ENCODE measurements around the gene SFTPA1.
"Not testable (repeated sequence)": the region's sequence is repeated elsewhere in the genome, so short reads cannot be mapped to it uniquely, and the experiment has no call there.

SFTPA1 gene

DNA sequence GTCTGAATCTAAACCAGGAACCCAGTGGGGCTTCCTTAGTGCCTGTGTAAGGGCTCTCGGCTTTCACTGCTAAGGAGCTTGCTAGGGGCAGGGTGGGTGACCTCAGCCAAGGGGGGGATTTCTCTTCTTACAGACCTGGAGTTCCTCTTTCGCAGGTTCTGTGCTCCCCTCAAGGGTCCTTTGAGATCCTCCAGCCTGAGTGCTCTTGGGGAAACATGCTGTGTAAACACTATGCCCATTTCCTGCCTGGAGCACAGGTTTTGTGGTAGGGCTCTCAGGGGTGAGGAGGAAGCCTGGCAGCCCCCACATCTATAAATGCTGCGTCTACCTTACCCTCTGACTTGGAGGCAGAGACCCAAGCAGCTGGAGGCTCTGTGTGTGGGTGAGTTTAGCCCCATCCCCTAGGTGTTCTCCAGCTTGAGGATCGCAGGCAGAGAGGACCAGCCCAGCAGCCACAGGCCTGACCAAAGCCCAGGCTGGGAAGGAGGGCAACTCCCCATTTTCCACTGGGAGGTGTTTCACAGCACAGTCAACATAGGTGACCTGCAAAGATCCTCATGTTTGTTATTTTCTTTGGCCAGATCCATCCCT, at the start of gene SFTPA1:
Gene SFTPA1, plus strand, starts transcription at position 339 of the 591 bp plus-strand sequence. CDS start 887 bp downstream, outside the sequence.
- Histone ChIP-seq H3K27ac (ENCODE audit: low read length) (no peak within 1 kb of the TSS), H3K4me3 (ENCODE audit: low read depth in 1 of 2, low read length in 2 of 2) (no peak within 1 kb of the TSS), H3K36me3 (ENCODE audit: control insufficient read depth in 1 of 2, insufficient read depth in 2 of 2, low read length in 2 of 2) (no peaks in the 10 kb centered on the region), H3K27me3 (ENCODE audit: low read depth, low read length) (no peaks in the 10 kb centered on the region), H3K4me1 (ENCODE audit: control insufficient read depth in 1 of 2, insufficient read depth in 2 of 2, low read length in 2 of 2) (no peaks in the 10 kb centered on the region), H3K9me3 (ENCODE audit: control insufficient read depth in 1 of 2, low read length in 2 of 2) (no peaks in the 10 kb centered on the region)

DNA sequence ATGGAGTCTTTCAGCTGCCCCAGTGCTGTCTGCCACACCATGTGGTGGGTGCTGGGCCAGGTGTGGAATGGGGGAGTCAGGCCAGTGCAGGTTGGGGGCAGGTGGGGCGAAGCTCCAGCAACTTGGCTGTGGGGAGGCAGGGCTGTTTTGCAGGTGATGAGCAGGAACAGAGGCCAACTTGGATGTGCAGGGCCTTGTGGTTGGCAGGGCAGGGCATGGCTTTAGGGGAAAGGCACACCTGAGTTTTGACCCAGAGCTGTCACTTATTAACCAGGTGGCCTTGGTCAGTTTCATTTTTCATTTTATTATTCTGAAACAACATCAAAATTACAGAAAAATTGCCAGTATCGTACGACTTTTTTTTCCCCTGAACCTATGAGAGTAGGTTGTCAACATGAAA, 49.5 kb upstream of the SFTPA1 start:
- no peaks in the 10 kb centered on the region for H3K36me3 ChIP-seq (ENCODE audit: control insufficient read depth in 1 of 2, insufficient read depth in 2 of 2, low read length in 2 of 2)
- H3K9me3 ChIP-seq (ENCODE audit: control insufficient read depth in 1 of 2, low read length in 2 of 2) = no peaks in the 10 kb centered on the region
- no peak overlapping the region for H3K27ac ChIP-seq (ENCODE audit: low read length)
- H3K27me3 ChIP-seq (ENCODE audit: low read depth, low read length) = no peaks in the 10 kb centered on the region
- no peak overlapping the region for H3K4me3 ChIP-seq (ENCODE audit: low read depth in 1 of 2, low read length in 2 of 2)
- peaks cover 0 to 6% of the 10 kb centered on the region in 2 donors for H3K4me1 ChIP-seq (ENCODE audit: control insufficient read depth in 1 of 2, insufficient read depth in 2 of 2, low read length in 2 of 2)

DNA sequence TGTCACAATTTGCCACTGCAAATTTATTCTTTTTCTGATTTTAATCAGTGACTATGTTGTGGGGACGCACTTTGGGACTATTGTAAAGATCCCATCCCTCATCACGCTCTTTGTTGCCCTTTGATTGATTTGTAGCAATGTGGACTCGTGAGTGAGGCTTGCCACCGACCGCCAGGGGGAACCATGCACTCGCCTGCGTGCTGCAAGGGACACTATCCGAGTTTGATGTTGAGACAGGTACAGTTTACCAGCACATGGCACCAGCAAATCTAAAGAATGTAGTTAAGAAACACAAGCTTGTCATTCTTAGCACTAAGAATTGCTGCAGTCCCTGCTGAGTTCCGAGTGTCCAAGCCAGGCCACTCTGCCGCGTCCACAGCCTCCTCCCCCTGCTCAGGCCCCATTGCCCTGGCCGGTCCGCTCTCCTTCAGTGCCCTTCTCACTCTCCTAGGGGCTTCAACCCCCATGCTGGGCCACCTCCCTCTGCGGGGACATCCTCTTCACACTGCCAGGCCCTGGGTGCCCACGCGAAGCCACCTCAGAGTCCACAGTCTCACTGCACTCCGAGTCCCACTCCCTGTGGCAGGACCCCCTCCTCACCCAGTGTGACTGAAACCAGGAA, 48.5 kb upstream of the SFTPA1 start:
- no peaks in the 10 kb centered on the region for H3K27me3 ChIP-seq (ENCODE audit: low read depth, low read length)
- no peaks in the 10 kb centered on the region for H3K9me3 ChIP-seq (ENCODE audit: control insufficient read depth in 1 of 2, low read length in 2 of 2)
- peaks cover 0 to 6% of the 10 kb centered on the region in 2 donors for H3K4me1 ChIP-seq (ENCODE audit: control insufficient read depth in 1 of 2, insufficient read depth in 2 of 2, low read length in 2 of 2)
- H3K4me3 ChIP-seq (ENCODE audit: low read depth in 1 of 2, low read length in 2 of 2) = peak overlapping the region; percentile 27 to 34
- no peaks in the 10 kb centered on the region for H3K36me3 ChIP-seq (ENCODE audit: control insufficient read depth in 1 of 2, insufficient read depth in 2 of 2, low read length in 2 of 2)
- no peak overlapping the region for H3K27ac ChIP-seq (ENCODE audit: low read length)

DNA sequence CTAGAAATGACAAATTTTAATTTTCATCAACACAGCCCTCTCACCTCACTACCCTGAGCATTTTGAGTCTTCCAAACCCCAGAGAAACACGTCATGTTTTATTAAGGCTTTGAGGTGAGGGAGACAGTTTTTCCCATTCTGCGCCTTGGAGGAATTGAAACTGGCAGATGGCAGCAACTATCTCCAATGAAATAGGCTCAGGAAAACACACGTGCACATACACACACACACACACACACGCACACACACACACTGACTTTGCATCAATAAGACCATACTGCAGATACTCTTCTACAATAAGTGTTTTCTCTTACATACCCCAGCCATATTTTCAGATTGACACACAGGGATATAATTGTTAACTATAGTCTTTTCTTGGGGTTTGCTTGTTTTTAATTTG, 47.3 kb upstream of the SFTPA1 start:
- no peak overlapping the region for H3K27ac ChIP-seq (ENCODE audit: low read length)
- no peaks in the 10 kb centered on the region for H3K27me3 ChIP-seq (ENCODE audit: low read depth, low read length)
- H3K4me1 ChIP-seq (ENCODE audit: control insufficient read depth in 1 of 2, insufficient read depth in 2 of 2, low read length in 2 of 2) = peaks cover 0 to 6% of the 10 kb centered on the region in 2 donors
- no peaks in the 10 kb centered on the region for H3K9me3 ChIP-seq (ENCODE audit: control insufficient read depth in 1 of 2, low read length in 2 of 2)
- H3K36me3 ChIP-seq (ENCODE audit: control insufficient read depth in 1 of 2, insufficient read depth in 2 of 2, low read length in 2 of 2) = no peaks in the 10 kb centered on the region
- no peak overlapping the region for H3K4me3 ChIP-seq (ENCODE audit: low read depth in 1 of 2, low read length in 2 of 2)

DNA sequence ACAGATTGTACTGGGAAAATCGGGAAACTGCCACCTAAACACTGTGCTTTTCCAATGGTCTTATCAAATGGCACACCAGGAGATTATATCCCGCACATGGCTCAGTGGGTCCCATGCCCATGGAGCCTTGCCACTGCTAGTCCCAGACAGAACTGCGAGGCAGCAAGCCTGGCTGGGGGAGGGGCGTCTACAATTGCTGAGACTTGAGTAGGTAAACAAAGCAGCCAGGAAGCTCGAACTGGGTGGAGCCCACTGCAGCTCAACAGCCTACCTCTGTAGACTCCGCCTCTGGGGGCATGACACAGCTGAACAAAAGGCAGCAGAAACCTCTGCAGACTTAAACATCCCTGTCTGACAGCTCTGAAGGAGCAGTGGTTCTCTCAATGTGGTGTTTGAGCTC, 40.1 kb upstream of the SFTPA1 start:
- not testable (repeated sequence) for H3K4me3 ChIP-seq (ENCODE audit: low read depth in 1 of 2, low read length in 2 of 2); H3K36me3 ChIP-seq (ENCODE audit: control insufficient read depth in 1 of 2, insufficient read depth in 2 of 2, low read length in 2 of 2); H3K27me3 ChIP-seq (ENCODE audit: low read depth, low read length)

DNA sequence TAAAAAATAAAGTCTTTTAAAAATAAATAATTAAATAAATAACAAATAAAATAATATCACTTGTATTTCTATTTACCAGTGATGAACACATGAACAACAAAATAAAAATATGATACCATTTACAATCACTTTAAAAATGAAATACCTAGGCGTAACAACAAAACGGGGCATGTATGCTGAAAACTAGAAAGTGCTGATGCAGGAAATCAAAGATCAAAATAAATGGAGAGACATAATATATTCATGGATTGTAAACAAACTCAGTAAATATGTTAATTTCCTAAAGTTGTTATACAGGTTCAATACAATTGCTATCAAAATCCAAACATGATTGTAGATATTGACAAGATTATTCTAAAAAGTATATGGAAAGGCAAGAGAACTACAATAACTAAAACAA, 31.4 kb upstream of the SFTPA1 start:
- H3K27me3 ChIP-seq (ENCODE audit: low read depth, low read length) = no peaks in the 10 kb centered on the region
- no peak overlapping the region for H3K27ac ChIP-seq (ENCODE audit: low read length)
- no peaks in the 10 kb centered on the region for H3K36me3 ChIP-seq (ENCODE audit: control insufficient read depth in 1 of 2, insufficient read depth in 2 of 2, low read length in 2 of 2)
- no peaks in the 10 kb centered on the region for H3K4me1 ChIP-seq (ENCODE audit: control insufficient read depth in 1 of 2, insufficient read depth in 2 of 2, low read length in 2 of 2)
- no peak overlapping the region for H3K4me3 ChIP-seq (ENCODE audit: low read depth in 1 of 2, low read length in 2 of 2)
- peaks cover 0 to 2% of the 10 kb centered on the region in 2 donors for H3K9me3 ChIP-seq (ENCODE audit: control insufficient read depth in 1 of 2, low read length in 2 of 2)

More for the DNA sequence above, 40.1 kb upstream of the SFTPA1 start:
- H3K9me3 ChIP-seq (ENCODE audit: control insufficient read depth in 1 of 2, low read length in 2 of 2); H3K4me1 ChIP-seq (ENCODE audit: control insufficient read depth in 1 of 2, insufficient read depth in 2 of 2, low read length in 2 of 2); H3K27ac ChIP-seq (ENCODE audit: low read length): not testable (repeated sequence)

DNA sequence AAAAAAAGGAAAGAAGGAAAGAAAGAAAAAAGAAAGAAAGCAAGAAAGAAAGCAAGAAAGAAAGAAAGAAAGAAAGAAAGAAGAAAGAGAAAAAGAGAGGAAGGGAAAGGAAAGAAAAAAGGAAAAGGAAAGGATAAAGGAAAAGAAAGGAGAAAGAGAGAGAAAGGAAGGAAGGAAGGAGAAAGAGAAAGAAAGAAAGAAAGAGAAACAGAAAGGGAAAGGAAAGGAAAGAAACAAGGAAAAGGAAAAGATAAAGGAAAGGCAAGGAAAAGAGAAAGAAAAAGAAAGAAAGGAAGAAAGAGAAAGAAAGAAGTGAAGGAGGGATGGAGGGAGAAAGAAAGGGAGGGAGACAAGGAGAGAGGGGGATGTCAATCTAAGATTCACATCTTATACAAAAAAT, 29.7 kb upstream of the SFTPA1 start:
- no peaks in the 10 kb centered on the region for H3K9me3 ChIP-seq (ENCODE audit: control insufficient read depth in 1 of 2, low read length in 2 of 2)
- H3K27ac ChIP-seq (ENCODE audit: low read length) = no peak overlapping the region
- no peaks in the 10 kb centered on the region for H3K36me3 ChIP-seq (ENCODE audit: control insufficient read depth in 1 of 2, insufficient read depth in 2 of 2, low read length in 2 of 2)
- H3K4me3 ChIP-seq (ENCODE audit: low read depth in 1 of 2, low read length in 2 of 2) = no peak overlapping the region
- no peaks in the 10 kb centered on the region for H3K27me3 ChIP-seq (ENCODE audit: low read depth, low read length)
- no peaks in the 10 kb centered on the region for H3K4me1 ChIP-seq (ENCODE audit: control insufficient read depth in 1 of 2, insufficient read depth in 2 of 2, low read length in 2 of 2)

DNA sequence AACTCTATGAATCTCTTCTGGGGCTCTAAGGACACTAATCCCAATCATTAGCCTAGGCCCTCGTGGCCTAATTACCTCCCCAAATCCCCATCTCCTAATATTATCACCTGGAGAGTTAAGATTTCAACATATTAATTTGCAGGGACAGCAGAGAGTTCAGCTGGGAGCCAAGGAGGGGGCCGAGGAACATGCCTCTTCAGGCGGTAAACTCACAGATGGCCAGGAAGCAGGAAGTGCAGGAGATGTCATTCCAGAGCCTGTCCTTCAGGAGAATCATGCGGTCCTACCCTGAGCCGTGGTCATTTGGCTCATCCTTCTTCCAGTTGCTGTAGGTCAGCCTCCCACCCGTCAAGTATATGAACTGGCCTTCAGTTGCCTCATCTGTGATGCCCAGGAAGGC, 28.6 kb upstream of the SFTPA1 start:
- no peaks in the 10 kb centered on the region for H3K36me3 ChIP-seq (ENCODE audit: control insufficient read depth in 1 of 2, insufficient read depth in 2 of 2, low read length in 2 of 2)
- H3K9me3 ChIP-seq (ENCODE audit: control insufficient read depth in 1 of 2, low read length in 2 of 2) = no peaks in the 10 kb centered on the region
- no peak overlapping the region for H3K4me3 ChIP-seq (ENCODE audit: low read depth in 1 of 2, low read length in 2 of 2)
- no peaks in the 10 kb centered on the region for H3K27me3 ChIP-seq (ENCODE audit: low read depth, low read length)
- no peaks in the 10 kb centered on the region for H3K4me1 ChIP-seq (ENCODE audit: control insufficient read depth in 1 of 2, insufficient read depth in 2 of 2, low read length in 2 of 2)
- H3K27ac ChIP-seq (ENCODE audit: low read length) = no peak overlapping the region

DNA sequence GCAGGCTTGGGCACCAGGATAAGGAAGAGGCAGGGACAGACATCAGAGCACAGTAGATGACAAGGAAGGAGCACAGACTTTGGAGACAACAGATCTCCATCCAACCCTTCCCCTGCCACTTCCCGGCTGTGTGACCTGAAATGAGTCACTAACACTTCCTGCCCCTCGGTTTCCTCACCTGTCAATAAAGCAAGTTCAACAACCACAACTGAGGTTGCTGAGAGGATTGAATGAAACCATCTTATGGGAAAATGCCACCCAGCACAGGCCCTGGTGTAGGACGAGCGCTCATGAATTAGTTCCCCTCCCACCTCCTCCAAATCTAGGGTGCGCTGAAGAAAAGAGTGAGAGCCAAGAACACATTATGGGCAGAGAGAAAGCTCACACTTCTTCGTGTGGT, 27.8 kb upstream of the SFTPA1 start:
- not testable (repeated sequence) for H3K27me3 ChIP-seq (ENCODE audit: low read depth, low read length); H3K9me3 ChIP-seq (ENCODE audit: control insufficient read depth in 1 of 2, low read length in 2 of 2); H3K4me1 ChIP-seq (ENCODE audit: control insufficient read depth in 1 of 2, insufficient read depth in 2 of 2, low read length in 2 of 2); H3K4me3 ChIP-seq (ENCODE audit: low read depth in 1 of 2, low read length in 2 of 2); H3K27ac ChIP-seq (ENCODE audit: low read length); H3K36me3 ChIP-seq (ENCODE audit: control insufficient read depth in 1 of 2, insufficient read depth in 2 of 2, low read length in 2 of 2)

DNA sequence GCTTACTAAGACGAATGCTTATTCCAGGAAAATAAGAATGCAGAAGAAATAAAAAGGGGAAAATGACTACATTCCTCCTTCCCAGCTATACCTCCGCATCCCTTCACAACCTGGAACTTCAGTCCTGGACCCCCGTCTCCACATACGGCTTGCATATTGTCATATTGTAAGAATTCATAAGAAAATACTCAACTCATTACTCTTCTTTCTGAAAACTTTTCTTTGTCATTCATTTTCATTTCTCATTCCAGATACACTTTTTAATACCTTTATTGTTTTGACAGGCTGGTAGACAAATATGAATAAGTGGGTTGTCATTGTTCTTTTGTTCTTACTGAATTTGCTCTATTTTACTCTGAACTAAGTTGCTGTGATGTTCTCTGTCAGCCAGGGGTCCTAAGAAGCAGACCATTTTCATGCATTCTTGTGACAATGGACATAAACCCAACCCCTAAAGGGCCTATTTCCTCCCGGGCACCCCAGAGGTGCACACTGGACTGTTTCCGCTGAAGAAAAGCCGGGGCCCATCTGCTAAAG, 27.2 kb upstream of the SFTPA1 start:
- H3K9me3 ChIP-seq (ENCODE audit: control insufficient read depth in 1 of 2, low read length in 2 of 2) = no peaks in the 10 kb centered on the region
- H3K4me3 ChIP-seq (ENCODE audit: low read depth in 1 of 2, low read length in 2 of 2) = no peak overlapping the region
- no peaks in the 10 kb centered on the region for H3K27me3 ChIP-seq (ENCODE audit: low read depth, low read length)
- H3K36me3 ChIP-seq (ENCODE audit: control insufficient read depth in 1 of 2, insufficient read depth in 2 of 2, low read length in 2 of 2) = no peaks in the 10 kb centered on the region
- no peaks in the 10 kb centered on the region for H3K4me1 ChIP-seq (ENCODE audit: control insufficient read depth in 1 of 2, insufficient read depth in 2 of 2, low read length in 2 of 2)
- no peak overlapping the region for H3K27ac ChIP-seq (ENCODE audit: low read length)

DNA sequence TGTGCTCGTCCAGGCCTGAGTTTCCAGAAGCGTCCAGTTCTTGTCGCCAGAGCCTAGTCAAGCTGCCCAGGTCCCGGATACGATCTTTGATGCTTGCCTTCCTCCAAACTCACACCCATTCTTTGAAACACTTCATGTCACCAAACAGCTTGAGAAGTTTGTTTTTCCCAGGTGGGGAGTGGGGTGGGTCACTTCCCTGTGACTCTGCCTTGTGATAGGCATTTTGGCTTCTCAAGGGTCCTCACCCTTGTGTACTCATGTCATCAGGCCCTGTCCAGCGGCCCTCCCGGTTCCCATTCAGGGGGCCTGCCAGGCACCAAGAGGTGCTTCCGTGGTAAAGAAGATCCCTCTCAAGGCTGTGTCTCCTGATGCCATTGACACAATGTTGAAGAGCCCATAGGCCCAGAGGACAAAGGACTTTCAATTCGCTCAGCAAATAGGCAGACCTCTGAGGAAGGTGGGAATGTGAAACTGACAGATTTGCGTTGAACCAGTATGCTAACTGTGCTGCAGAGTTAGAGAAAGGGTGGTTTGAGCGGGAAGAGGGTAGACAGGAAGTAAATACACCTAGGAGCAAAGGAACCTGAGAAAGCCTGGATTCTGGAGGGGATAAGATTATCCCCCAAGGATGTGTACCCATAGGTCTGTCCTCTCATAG, 24.7 kb upstream of the SFTPA1 start:
- Histone ChIP-seq H3K27ac (ENCODE audit: low read length) (no peak overlapping the region), H3K4me3 (ENCODE audit: low read depth in 1 of 2, low read length in 2 of 2) (no peak overlapping the region), H3K27me3 (ENCODE audit: low read depth, low read length) (no peaks in the 10 kb centered on the region), H3K36me3 (ENCODE audit: control insufficient read depth in 1 of 2, insufficient read depth in 2 of 2, low read length in 2 of 2) (no peaks in the 10 kb centered on the region), H3K4me1 (ENCODE audit: control insufficient read depth in 1 of 2, insufficient read depth in 2 of 2, low read length in 2 of 2) (no peaks in the 10 kb centered on the region), H3K9me3 (ENCODE audit: control insufficient read depth in 1 of 2, low read length in 2 of 2) (no peaks in the 10 kb centered on the region)

All from muscle layer of duodenum (tissue), 2 donors.